Caco-2 (cell line): ENCODE measurements around the gene WRAP73. TPM values are rescaled to one million over a fixed set of nuclear protein-coding genes. Genes with fewer than 3 reads are reported as not detected.

Experiments used
- BruUV-seq: library from RNA; stranded (reverse); fragments of 400-500 nt; replicated peaks from 2 replicates; lab custom pipeline; 2021; lab: Mats Ljungman, UMichigan
- CTCF ChIA-PET: fragments of 300-600 bp; sonication (Branson Sonifier 250); formaldehyde crosslinking; loops from one replicate; lab custom pipeline; 2022; ENCODE audit warnings: antibody characterized with exemption; lab: Charles Lee
- POLR2A ChIA-PET: fragments of 300-600 bp; sonication (Branson Sonifier 250); formaldehyde crosslinking; loops from one replicate; lab custom pipeline; 2022; ENCODE audit warnings: antibody characterized with exemption; lab: Charles Lee
- DNase-seq, 2 experiments: peaks; one replicate each; pipeline versions ENCODE4 v3.0.0 to v3.0.0-alpha.2; 2020 to 2022
- H3K27me3 ChIP-seq: replicated peaks from 2 replicates; pipeline ENCODE4 v1.6.0; 2011; ENCODE audit warnings: low read length; ENCODE audit not compliant: control insufficient read depth, insufficient read depth
- H3K36me3 ChIP-seq: 2 replicates; pipeline ENCODE4 v1.5.1; 2011; ENCODE audit warnings: low read length; ENCODE audit not compliant: control insufficient read depth, insufficient read depth
- H3K4me1 ChIP-seq: fragments of 250-450 bp; sonication (Bioruptor Pico); 2 replicates; pipeline ENCODE4 v1.5.1; 2020; ENCODE audit warnings: mild to moderate bottlenecking
- H3K4me3 ChIP-seq: 2 replicates; pipeline ENCODE4 v1.5.1; 2011; ENCODE audit warnings: low read depth, mild to moderate bottlenecking, control low read depth, low read length
- H3K9me3 ChIP-seq: fragments of 250-450 bp; sonication (Bioruptor Pico); 2 replicates; pipeline ENCODE4 v1.5.1; 2020; ENCODE audit warnings: mild to moderate bottlenecking, moderate library complexity
- H3K27ac Mint-ChIP-seq: one replicate; pipeline ENCODE4 v1.8.0; 2022; ENCODE audit warnings: mixed read lengths; ENCODE audit not compliant: unreplicated experiment
- H3K27me3 Mint-ChIP-seq: one replicate; pipeline ENCODE4 v1.8.0; 2022; ENCODE audit warnings: mixed read lengths; ENCODE audit not compliant: insufficient read depth, unreplicated experiment
- H3K36me3 Mint-ChIP-seq: one replicate; pipeline ENCODE4 v1.8.0; 2022; ENCODE audit warnings: mild to moderate bottlenecking, mixed read lengths; ENCODE audit not compliant: insufficient read depth, unreplicated experiment
- H3K4me1 Mint-ChIP-seq: one replicate; pipeline ENCODE4 v1.8.0; 2022; ENCODE audit warnings: low read depth, mixed read lengths; ENCODE audit not compliant: unreplicated experiment
- H3K4me3 Mint-ChIP-seq: one replicate; pipeline ENCODE4 v1.8.0; 2022; ENCODE audit warnings: mild to moderate bottlenecking, moderate library complexity, mixed read lengths; ENCODE audit not compliant: unreplicated experiment
- H3K9me3 Mint-ChIP-seq: one replicate; pipeline ENCODE4 v1.8.0; 2022; ENCODE audit warnings: mixed read lengths; ENCODE audit not compliant: unreplicated experiment
- intact Hi-C: fragments of 100-400 bp; cut with micrococcal nuclease; formaldehyde crosslinking; loops from one replicate; pipeline ENCODE4 v1.10.0; 2022; ENCODE audit not compliant: unreplicated experiment
- total RNA-seq: library from RNA; stranded (reverse); gene quantifications from 2 replicates; pipeline ENCODE4 v1.2.3, GENCODE V29; 2022
- TF ChIP-seq, protein P1 (sequence below), 2 experiments: fragments of 200-600 bp in 1 of 2; IDR thresholded peaks; 1 replicate in 1 of 2; 2 replicates in 1 of 2; pipeline versions ENCODE4 v1.5.1 to v1.8.0; 2011 to 2022; ENCODE audit warnings: antibody characterized with exemption in 1 of 2, control low read depth in 1 of 2, inconsistent platforms in 1 of 2, low read depth in 1 of 2, low read length in 1 of 2, mild to moderate bottlenecking in 1 of 2, moderate library complexity in 1 of 2; ENCODE audit not compliant: insufficient read depth in 1 of 2, severe bottlenecking in 1 of 2, unreplicated experiment in 1 of 2

Gene WRAP73
- total RNA-seq, 1 experiment from 2014 or later, result 31.6 TPM

DNA sequence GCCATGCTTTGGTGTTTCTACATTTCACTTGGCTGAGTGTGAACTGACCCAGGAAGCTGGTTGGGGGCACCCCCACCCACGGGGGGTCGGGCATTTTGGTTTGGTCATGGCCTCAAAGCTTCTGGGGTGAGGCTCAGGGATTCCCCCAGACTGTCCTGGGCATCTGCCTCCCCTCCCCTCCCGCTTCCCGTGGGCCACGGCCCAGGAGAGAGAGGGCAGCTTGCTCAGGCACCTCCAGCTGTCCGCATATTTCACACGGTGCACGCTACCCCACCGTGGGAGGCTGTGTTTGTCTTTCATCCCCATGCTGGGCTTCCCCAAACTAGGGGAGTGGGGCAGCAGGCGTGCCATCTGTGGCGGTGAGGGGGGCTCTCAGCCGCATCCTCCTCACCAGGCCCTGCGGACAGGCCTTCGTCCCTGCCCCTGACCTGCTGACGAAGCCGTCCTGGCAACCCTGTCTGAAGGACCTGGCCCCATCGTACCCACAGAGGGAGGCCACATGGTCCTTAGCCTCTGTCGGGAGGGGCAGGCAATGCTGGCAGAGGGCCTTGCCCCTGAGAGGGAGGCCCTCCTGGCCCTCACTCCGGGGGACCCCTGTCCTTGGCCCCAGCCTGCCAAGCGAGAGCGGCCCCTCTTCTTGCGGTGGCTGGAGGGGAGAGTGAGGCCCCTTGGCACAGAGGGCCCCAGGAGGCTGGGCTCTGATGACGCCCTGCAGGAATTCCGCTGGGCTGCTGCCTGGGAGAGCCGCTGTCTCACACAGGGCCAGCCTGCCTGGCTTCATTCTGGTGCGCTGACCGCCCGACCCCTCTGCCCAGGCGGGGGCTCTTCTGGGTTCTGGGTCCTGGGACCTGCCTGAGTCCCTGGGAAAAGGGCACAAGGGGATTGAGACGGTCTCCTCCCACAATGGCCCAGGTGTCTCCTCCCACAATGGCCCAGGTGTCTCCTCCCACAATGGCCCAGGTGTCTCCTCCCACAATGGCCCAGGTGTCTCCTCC lies 24.5 kb upstream of the WRAP73 start:
- no peak overlapping the region for H3K4me3 Mint-ChIP-seq
- CTCF ChIA-PET, result no interaction called here
- peak; percentile 32 to 52 for DNase-seq
- H3K9me3 Mint-ChIP-seq, result no peaks in the 10 kb centered on the region
- no peaks in the 10 kb centered on the region for H3K27me3 Mint-ChIP-seq
- TF ChIP-seq, protein P1, sequence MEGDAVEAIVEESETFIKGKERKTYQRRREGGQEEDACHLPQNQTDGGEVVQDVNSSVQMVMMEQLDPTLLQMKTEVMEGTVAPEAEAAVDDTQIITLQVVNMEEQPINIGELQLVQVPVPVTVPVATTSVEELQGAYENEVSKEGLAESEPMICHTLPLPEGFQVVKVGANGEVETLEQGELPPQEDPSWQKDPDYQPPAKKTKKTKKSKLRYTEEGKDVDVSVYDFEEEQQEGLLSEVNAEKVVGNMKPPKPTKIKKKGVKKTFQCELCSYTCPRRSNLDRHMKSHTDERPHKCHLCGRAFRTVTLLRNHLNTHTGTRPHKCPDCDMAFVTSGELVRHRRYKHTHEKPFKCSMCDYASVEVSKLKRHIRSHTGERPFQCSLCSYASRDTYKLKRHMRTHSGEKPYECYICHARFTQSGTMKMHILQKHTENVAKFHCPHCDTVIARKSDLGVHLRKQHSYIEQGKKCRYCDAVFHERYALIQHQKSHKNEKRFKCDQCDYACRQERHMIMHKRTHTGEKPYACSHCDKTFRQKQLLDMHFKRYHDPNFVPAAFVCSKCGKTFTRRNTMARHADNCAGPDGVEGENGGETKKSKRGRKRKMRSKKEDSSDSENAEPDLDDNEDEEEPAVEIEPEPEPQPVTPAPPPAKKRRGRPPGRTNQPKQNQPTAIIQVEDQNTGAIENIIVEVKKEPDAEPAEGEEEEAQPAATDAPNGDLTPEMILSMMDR (IDR thresholded peaks at IDR 0.05; ENCODE audit: insufficient read depth in 1 of 2, low read depth in 1 of 2, low read length in 1 of 2, severe bottlenecking in 1 of 2, unreplicated experiment in 1 of 2), result no peak
- H3K27ac Mint-ChIP-seq, result no peak overlapping the region
- Histone ChIP-seq H3K36me3 (no peaks in the 10 kb centered on the region), H3K27me3 (no peaks in the 10 kb centered on the region), H3K4me1 (peaks cover 7% of the 10 kb centered on the region), H3K4me3 (no peak overlapping the region), H3K9me3 (no peaks in the 10 kb centered on the region)
- intact Hi-C loops, result no loop called here
- POLR2A ChIA-PET, result no interaction called here
- no peaks in the 10 kb centered on the region for H3K36me3 Mint-ChIP-seq
- BruUV-seq, result no TSS peak
- peaks cover 10% of the 10 kb centered on the region for H3K4me1 Mint-ChIP-seq

DNA sequence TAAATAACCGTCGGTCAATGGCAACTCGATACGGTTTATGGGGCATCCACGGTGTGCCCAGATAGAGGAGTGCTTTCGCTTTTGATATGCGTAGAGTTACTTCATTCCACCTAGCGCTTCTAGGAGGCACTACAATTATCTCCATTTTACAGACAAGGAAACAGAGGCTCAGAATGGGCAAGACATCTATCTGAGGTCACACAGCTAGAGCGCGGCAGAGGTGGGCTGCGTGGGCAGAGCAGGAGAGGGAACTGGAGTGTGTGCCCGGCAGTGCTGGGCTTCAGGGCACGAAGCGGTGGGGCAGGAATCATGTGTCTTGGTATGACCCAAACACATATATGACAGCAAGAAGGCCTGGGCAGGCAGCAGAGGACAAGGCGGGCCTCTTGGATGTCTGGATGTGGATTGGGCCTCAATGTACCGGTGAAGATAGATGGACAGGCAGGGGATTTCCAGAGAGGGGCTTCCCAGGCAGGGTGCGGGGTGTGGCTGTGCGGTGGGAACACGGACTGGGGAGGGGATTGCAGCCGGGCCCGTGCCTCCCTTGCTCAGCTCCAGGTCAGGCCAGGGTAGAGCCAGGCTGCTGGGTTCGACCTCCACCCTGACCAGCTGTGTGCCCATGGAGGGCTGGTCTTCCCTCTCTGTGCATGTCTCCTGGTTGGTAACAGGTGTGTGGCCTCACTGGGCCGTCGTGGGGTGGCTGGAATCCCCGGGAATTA lies 23.6 kb upstream of the WRAP73 start:
- H3K4me1 Mint-ChIP-seq, result peaks cover 7% of the 10 kb centered on the region
- H3K27me3 Mint-ChIP-seq, result no peaks in the 10 kb centered on the region
- H3K27me3 ChIP-seq, result no peaks in the 10 kb centered on the region
- H3K9me3 Mint-ChIP-seq, result no peaks in the 10 kb centered on the region
- H3K4me3 ChIP-seq, result no peak overlapping the region
- no peak overlapping the region for H3K27ac Mint-ChIP-seq
- ChIA-PET POLR2A (no interaction called here), CTCF (no interaction called here)
- no peaks in the 10 kb centered on the region for H3K36me3 ChIP-seq
- TF ChIP-seq, protein P1 (IDR thresholded peaks at IDR 0.05; ENCODE audit: insufficient read depth in 1 of 2, low read depth in 1 of 2, low read length in 1 of 2, severe bottlenecking in 1 of 2, unreplicated experiment in 1 of 2), result no peak
- H3K9me3 ChIP-seq, result no peaks in the 10 kb centered on the region
- H3K4me3 Mint-ChIP-seq, result no peak overlapping the region
- H3K36me3 Mint-ChIP-seq, result no peaks in the 10 kb centered on the region
- intact Hi-C loops, result no loop called here
- no peak for DNase-seq
- H3K4me1 ChIP-seq, result peaks cover 7% of the 10 kb centered on the region
- no TSS peak for BruUV-seq

DNA sequence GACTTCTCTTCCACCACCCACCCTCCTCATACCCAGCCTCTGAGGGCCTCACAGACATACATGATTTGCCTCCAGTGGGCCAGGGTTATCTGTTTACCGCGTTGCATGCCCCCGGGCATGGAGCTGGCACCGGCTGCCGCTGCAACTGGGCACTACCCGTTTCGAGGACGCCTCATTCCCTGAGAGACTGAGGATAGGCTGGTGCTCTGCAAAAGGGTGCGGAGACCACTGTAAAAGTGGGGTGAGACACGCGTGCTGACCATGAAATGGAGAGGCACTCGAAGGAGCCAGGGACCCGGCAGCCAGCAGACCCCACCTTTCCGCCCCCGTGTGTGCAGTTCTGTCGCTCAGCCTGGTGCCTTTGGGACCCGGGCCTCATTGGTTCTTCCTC lies 23.1 kb upstream of the WRAP73 start:
- H3K9me3 ChIP-seq, result no peaks in the 10 kb centered on the region
- intact Hi-C loops, result no loop called here
- ChIA-PET CTCF (no interaction called here), POLR2A (no interaction called here)
- no peak overlapping the region for H3K4me3 ChIP-seq
- no peaks in the 10 kb centered on the region for H3K36me3 ChIP-seq
- peaks cover 7% of the 10 kb centered on the region for H3K4me1 ChIP-seq
- peaks cover 7% of the 10 kb centered on the region for H3K4me1 Mint-ChIP-seq
- H3K9me3 Mint-ChIP-seq, result no peaks in the 10 kb centered on the region
- DNase-seq, result no peak
- no TSS peak for BruUV-seq
- no peaks in the 10 kb centered on the region for H3K27me3 ChIP-seq
- H3K36me3 Mint-ChIP-seq, result no peaks in the 10 kb centered on the region
- TF ChIP-seq, protein P1 (IDR thresholded peaks at IDR 0.05; ENCODE audit: insufficient read depth in 1 of 2, low read depth in 1 of 2, low read length in 1 of 2, severe bottlenecking in 1 of 2, unreplicated experiment in 1 of 2), result no peak
- H3K27me3 Mint-ChIP-seq, result no peaks in the 10 kb centered on the region
- no peak overlapping the region for H3K27ac Mint-ChIP-seq
- H3K4me3 Mint-ChIP-seq, result no peak overlapping the region
